ENCODE measurements around the gene CDCA4.

DNA sequence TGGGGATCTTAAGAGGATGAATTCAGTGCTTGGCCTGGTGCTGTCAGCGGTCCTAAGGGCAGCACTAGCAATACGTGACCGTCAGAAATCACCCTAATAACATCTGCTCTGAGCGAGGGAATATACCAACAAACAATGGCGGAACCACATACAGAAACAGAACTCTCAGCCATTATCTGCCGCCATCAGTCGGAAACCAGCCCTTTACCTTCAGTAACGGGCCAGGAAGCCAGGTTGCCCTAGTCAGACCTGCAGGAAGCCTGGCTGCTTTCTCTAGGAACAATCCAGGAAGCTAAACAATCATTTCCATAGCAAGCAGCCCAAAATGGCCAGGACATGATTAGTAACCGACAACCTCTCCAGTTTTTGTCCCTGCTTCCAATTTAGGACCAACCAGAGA lies 5.6 kb downstream of the CDCA4 start:
- TF ChIP-seq, protein P1, sequence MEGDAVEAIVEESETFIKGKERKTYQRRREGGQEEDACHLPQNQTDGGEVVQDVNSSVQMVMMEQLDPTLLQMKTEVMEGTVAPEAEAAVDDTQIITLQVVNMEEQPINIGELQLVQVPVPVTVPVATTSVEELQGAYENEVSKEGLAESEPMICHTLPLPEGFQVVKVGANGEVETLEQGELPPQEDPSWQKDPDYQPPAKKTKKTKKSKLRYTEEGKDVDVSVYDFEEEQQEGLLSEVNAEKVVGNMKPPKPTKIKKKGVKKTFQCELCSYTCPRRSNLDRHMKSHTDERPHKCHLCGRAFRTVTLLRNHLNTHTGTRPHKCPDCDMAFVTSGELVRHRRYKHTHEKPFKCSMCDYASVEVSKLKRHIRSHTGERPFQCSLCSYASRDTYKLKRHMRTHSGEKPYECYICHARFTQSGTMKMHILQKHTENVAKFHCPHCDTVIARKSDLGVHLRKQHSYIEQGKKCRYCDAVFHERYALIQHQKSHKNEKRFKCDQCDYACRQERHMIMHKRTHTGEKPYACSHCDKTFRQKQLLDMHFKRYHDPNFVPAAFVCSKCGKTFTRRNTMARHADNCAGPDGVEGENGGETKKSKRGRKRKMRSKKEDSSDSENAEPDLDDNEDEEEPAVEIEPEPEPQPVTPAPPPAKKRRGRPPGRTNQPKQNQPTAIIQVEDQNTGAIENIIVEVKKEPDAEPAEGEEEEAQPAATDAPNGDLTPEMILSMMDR (IDR thresholded peaks at IDR 0.05), result no peak
- TF ChIP-seq POLR2A (IDR thresholded peaks at IDR 0.05), result no peak
- TF ChIP-seq POLR2AphosphoS5 (IDR thresholded peaks at IDR 0.05; ENCODE audit: insufficient read depth in 1 of 2, low read depth in 1 of 2), result no peak

Measured in vagina (tissue), 2 donors.